Ascending aorta (tissue), 2 donors: ENCODE results near the gene FBLIM1. TPM values are rescaled to one million over a fixed set of nuclear protein-coding genes. Genes with fewer than 3 reads are reported as not detected.

Experiments used
- DNase-seq, 2 donors: peaks; one replicate each; pipeline ENCODE4 v3.0.0-alpha.2; 2019; ENCODE audit warnings: low spot score in 2 of 2
- H3K27ac ChIP-seq, 2 donors: fragments of 200-600 bp; sonication (generic); one replicate each; pipeline ENCODE4 v1.5.1; 2016 to 2017; ENCODE audit warnings: mild to moderate bottlenecking in 1 of 2
- H3K27me3 ChIP-seq: fragments of 200-600 bp; sonication (generic); one replicate; pipeline ENCODE4 v1.5.1; 2017
- H3K36me3 ChIP-seq, 2 donors: fragments of 200-600 bp; sonication (generic); one replicate each; pipeline ENCODE4 v1.5.1; 2016
- H3K4me1 ChIP-seq, 2 donors: fragments of 200-600 bp; sonication (generic); one replicate each; pipeline ENCODE4 v1.5.1; 2016 to 2017; ENCODE audit warnings: mild to moderate bottlenecking in 1 of 2
- H3K4me3 ChIP-seq, 2 donors: fragments of 200-600 bp; sonication (generic); one replicate each; pipeline ENCODE4 v1.5.1; 2016 to 2017; ENCODE audit warnings: mild to moderate bottlenecking in 1 of 2
- H3K9me3 ChIP-seq, 2 donors: fragments of 200-600 bp; sonication (generic); one replicate each; pipeline ENCODE4 v1.5.1; 2016
- CTCF ChIP-seq, 3 experiments: fragments of 200-600 bp in 2 of 3; fragments of 450-650 bp in 1 of 3; sonication (generic) in 2 of 3; IDR thresholded peaks; one replicate each; pipeline ENCODE4 v1.5.1; 2016 to 2019; ENCODE audit warnings: antibody characterized with exemption in 3 of 3, mild to moderate bottlenecking in 1 of 3, moderate library complexity in 1 of 3
- intact Hi-C: fragments of 100-400 bp; cut with DNase I; formaldehyde crosslinking; loops from one replicate; pipeline ENCODE4 v1.15.1; 2023
- total RNA-seq: library from RNA; depleted of rRNA; stranded (reverse); fragments of >200 nt; gene quantifications from one replicate; pipeline ENCODE4 v1.1.0, GENCODE V29; 2016

Gene FBLIM1
- total RNA-seq, 1 donor from 2014 or later = 641 TPM

DNA sequence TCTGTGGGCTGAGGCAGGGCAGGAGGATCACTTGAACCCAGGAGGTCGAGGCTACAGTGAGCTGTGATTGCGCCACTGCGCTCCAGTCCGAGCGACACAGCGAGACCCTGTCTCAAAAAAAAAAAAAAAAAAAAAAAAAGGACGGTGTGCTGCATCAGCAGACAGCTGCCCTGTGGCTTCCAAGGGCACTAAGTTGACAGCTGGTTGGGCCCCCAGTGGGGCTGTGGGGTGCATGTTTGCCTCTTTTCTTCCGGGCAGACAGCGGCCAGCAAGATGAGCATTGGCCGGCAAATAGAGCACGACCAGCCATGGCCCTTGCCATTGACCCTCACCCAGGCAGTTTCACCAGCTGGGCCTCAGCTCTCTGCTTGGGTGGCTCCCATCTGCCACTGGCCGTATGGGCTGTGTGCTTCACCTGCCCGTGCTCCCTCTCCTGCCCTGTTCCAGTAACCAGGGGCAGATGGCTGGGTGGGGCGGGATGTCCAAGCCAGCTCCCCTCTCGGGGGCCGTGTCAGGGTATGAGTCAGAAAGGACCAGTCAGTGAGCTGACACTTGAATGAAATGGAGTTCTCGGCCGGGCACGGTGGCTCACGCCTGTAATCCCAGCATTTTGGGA lies 34.9 kb upstream of the FBLIM1 start:
- intact Hi-C loops = no loop called here
- no peak for TF ChIP-seq CTCF (IDR thresholded peaks at IDR 0.05)
- Histone ChIP-seq H3K9me3 (no peaks in the 10 kb centered on the region), H3K36me3 (peaks cover 94 to 95% of the 10 kb centered on the region in 2 donors), H3K27me3 (no peaks in the 10 kb centered on the region), H3K4me3 (no peak overlapping the region), H3K4me1 (no peaks in the 10 kb centered on the region), H3K27ac (no peak overlapping the region)
- no peak for DNase-seq

DNA sequence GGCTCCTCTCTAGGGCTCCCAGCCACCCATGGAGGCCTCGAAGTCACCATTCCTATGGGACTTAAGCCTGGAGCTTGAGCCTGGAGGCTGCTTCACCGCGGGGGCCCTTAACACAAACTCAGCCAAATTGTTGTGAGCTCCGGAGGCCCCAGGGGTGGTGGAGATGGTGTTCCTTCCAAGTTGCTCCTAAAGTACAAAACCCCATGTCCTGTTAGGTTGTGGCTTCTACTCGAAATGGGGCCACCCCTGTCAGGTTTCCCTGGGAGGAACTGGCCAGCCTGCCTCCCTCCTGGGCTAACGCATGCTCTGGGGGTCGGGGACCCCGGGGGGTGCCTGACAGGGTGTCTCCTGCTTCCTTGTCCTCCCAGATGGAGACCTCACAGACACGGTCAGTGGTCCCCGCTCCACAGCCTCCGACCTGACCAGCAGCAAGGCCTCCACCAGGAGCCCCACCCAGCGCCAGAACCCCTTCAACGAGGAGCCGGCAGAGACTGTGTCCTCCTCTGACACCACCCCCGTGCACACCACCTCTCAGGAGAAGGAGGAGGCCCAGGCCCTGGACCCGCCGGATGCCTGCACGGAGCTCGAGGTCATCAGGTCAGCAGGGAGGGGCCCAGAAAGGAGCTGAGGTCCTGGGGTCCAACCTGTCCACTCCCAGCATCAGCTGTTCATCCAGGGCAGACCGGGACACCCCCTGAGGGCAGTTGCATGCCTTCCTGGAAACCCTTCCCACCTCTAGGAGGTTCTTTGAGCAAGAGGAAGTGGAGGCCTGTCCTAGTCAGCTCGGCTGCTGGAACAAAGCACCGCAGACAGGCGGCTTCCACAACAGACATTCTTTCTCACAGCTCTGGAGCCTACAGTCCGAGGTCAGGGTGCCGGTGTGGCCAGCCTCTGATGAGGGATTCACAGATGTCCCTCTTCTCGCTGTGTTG lies 33.4 kb upstream of the FBLIM1 start:
- Histone ChIP-seq H3K4me3 (no peak overlapping the region), H3K27me3 (no peaks in the 10 kb centered on the region), H3K27ac (no peak overlapping the region), H3K9me3 (no peaks in the 10 kb centered on the region), H3K4me1 (no peaks in the 10 kb centered on the region), H3K36me3 (peaks cover 94% of the 10 kb centered on the region in 2 donors)
- intact Hi-C loops = no loop called here
- no peak for DNase-seq
- TF ChIP-seq CTCF (IDR thresholded peaks at IDR 0.05) = no peak

- intact Hi-C loops = no loop called here
- H3K27ac ChIP-seq = no peak overlapping the region
- H3K36me3 ChIP-seq = peaks cover 94 to 96% of the 10 kb centered on the region in 2 donors
- no peaks in the 10 kb centered on the region for H3K9me3 ChIP-seq
- no peaks in the 10 kb centered on the region for H3K4me1 ChIP-seq
- no peak for TF ChIP-seq CTCF (IDR thresholded peaks at IDR 0.05)
- no peak for DNase-seq
- no peak overlapping the region for H3K4me3 ChIP-seq
- H3K27me3 ChIP-seq = no peaks in the 10 kb centered on the region
Measured at GRCh38 chr1:15726508-15726907, 32.1 kb upstream of the FBLIM1 start.

DNA sequence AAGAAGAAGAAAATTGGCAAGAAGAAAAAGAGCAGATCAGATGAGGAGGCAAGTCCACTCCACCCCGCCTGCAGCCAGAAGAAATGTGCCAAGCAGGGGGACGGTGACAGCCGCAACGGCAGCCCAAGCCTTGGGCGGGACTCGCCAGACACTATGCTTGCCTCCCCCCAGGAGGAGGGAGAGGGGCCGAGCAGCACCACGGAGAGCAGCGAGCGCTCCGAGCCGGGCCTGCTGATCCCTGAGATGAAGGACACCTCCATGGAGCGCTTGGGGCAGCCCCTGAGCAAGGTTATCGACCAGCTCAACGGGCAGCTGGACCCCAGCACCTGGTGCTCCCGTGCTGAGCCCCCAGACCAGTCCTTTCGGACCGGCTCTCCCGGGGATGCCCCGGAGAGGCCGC lies 31.6 kb upstream of the FBLIM1 start:
- no peak for TF ChIP-seq CTCF (IDR thresholded peaks at IDR 0.05)
- DNase-seq = no peak
- intact Hi-C loops = no loop called here
- Histone ChIP-seq H3K4me1 (no peaks in the 10 kb centered on the region), H3K36me3 (peaks cover 94 to 96% of the 10 kb centered on the region in 2 donors), H3K27ac (no peak overlapping the region), H3K4me3 (no peak overlapping the region), H3K9me3 (no peaks in the 10 kb centered on the region), H3K27me3 (no peaks in the 10 kb centered on the region)

- H3K27ac ChIP-seq = no peak overlapping the region
- peaks cover 94 to 97% of the 10 kb centered on the region in 2 donors for H3K36me3 ChIP-seq
Measured at GRCh38 chr1:15727424-15727823, 31.2 kb upstream of the FBLIM1 start.

More at GRCh38 chr1:15727424-15727823, 31.2 kb upstream of the FBLIM1 start:
- H3K4me3 ChIP-seq = no peak overlapping the region
- H3K9me3 ChIP-seq = no peaks in the 10 kb centered on the region
- H3K27me3 ChIP-seq = no peaks in the 10 kb centered on the region
- TF ChIP-seq CTCF (IDR thresholded peaks at IDR 0.05) = no peak
- intact Hi-C loops = no loop called here
- no peak for DNase-seq
- H3K4me1 ChIP-seq = no peaks in the 10 kb centered on the region
